H9 (cell line): ENCODE data around the gene GSN. TPM values are rescaled to one million over a fixed set of nuclear protein-coding genes. Genes with fewer than 3 reads are reported as not detected.

Experiments
- DNase-seq: peaks from one replicate; pipeline ENCODE4 v3.0.0-alpha.2; 2017
- H2AFZ ChIP-seq: one replicate; pipeline ENCODE4 v1.6.1; 2013; ENCODE audit warnings: mild to moderate bottlenecking, low read length, control low read depth, moderate library complexity
- H2AK5ac ChIP-seq: 2 replicates; pipeline ENCODE4 v1.6.1; 2013; ENCODE audit warnings: low read length, control low read depth, mixed read lengths; ENCODE audit not compliant: insufficient read length
- H2BK120ac ChIP-seq: one replicate; pipeline ENCODE4 v1.6.1; 2013; ENCODE audit warnings: low read depth, mild to moderate bottlenecking, low read length, control low read depth, inconsistent platforms; ENCODE audit not compliant: poor library complexity, severe bottlenecking
- H2BK12ac ChIP-seq: 2 replicates; pipeline ENCODE4 v1.6.1; 2013; ENCODE audit warnings: low read length, control low read depth, mixed read lengths, low read depth; ENCODE audit not compliant: insufficient read length
- H2BK15ac ChIP-seq: 2 replicates; pipeline ENCODE4 v1.6.1; 2013; ENCODE audit warnings: low read depth, low read length, control low read depth
- H2BK20ac ChIP-seq: one replicate; pipeline ENCODE4 v1.6.1; 2013; ENCODE audit warnings: low read depth, mild to moderate bottlenecking, low read length, control low read depth, inconsistent platforms; ENCODE audit not compliant: poor library complexity, severe bottlenecking
- H2BK5ac ChIP-seq: 2 replicates; pipeline ENCODE4 v1.6.1; 2013; ENCODE audit warnings: low read length, control low read depth, mixed read lengths; ENCODE audit not compliant: insufficient read length
- H3K14ac ChIP-seq: 2 replicates; pipeline ENCODE4 v1.6.1; 2013; ENCODE audit warnings: low read length, control low read depth; ENCODE audit not compliant: insufficient read depth
- H3K18ac ChIP-seq: 2 replicates; pipeline ENCODE4 v1.6.1; 2013; ENCODE audit warnings: low read depth, mild to moderate bottlenecking, mixed read lengths, low read length, control low read depth; ENCODE audit not compliant: insufficient read length
- H3K23ac ChIP-seq: 2 replicates; pipeline ENCODE4 v1.6.1; 2013; ENCODE audit warnings: low read length, control low read depth, mixed read lengths, low read depth; ENCODE audit not compliant: insufficient read length
- H3K23me2 ChIP-seq: 2 replicates; pipeline ENCODE4 v1.6.1; 2013; ENCODE audit warnings: low read depth, mild to moderate bottlenecking, mixed read lengths, low read length, control low read depth; ENCODE audit not compliant: insufficient read length, poor library complexity, severe bottlenecking
- H3K27ac ChIP-seq: 2 replicates; pipeline ENCODE4 v1.5.1; 2013; ENCODE audit warnings: low read length, control low read depth, mixed read lengths, low read depth; ENCODE audit not compliant: insufficient read length
- H3K27me3 ChIP-seq: 2 replicates; pipeline ENCODE4 v1.6.1; 2013; ENCODE audit warnings: low read length, control low read depth, inconsistent platforms; ENCODE audit not compliant: insufficient read depth
- H3K4ac ChIP-seq: 2 replicates; pipeline ENCODE4 v1.6.1; 2013; ENCODE audit warnings: low read depth, mild to moderate bottlenecking, control low read depth, inconsistent platforms, low read length, moderate library complexity
- H3K4me1 ChIP-seq: 2 replicates; pipeline ENCODE4 v1.6.1; 2013; ENCODE audit warnings: low read length, control low read depth, inconsistent platforms; ENCODE audit not compliant: insufficient read depth
- H3K4me2 ChIP-seq: 2 replicates; pipeline ENCODE4 v1.6.1; 2013; ENCODE audit warnings: low read length, control low read depth, mixed read lengths; ENCODE audit not compliant: insufficient read length, insufficient read depth
- H3K56ac ChIP-seq: 2 replicates; pipeline ENCODE4 v1.6.1; 2013; ENCODE audit warnings: low read depth, mild to moderate bottlenecking, mixed read lengths, low read length, control low read depth; ENCODE audit not compliant: insufficient read length
- H3K79me1 ChIP-seq: 2 replicates; pipeline ENCODE4 v1.6.1; 2013; ENCODE audit warnings: low read depth, mild to moderate bottlenecking, moderate library complexity, low read length, control low read depth, inconsistent platforms; ENCODE audit not compliant: insufficient read depth, poor library complexity, severe bottlenecking
- H3K79me2 ChIP-seq: 2 replicates; pipeline ENCODE4 v1.6.1; 2013; ENCODE audit warnings: low read length, control low read depth, inconsistent platforms; ENCODE audit not compliant: insufficient read depth
- H3K9ac ChIP-seq: 2 replicates; pipeline ENCODE4 v1.6.1; 2013; ENCODE audit warnings: low read length, control low read depth, mixed read lengths; ENCODE audit not compliant: insufficient read length; ENCODE audit errors: extremely low read depth
- H3K9me3 ChIP-seq: one replicate; pipeline ENCODE4 v1.6.1; 2013; ENCODE audit warnings: low read depth, low read length, inconsistent platforms; ENCODE audit not compliant: control insufficient read depth
- H3T11ph ChIP-seq: one replicate; pipeline ENCODE4 v1.6.1; 2013; ENCODE audit warnings: mild to moderate bottlenecking, low read length, control low read depth, inconsistent platforms
- H4K20me1 ChIP-seq: one replicate; pipeline ENCODE4 v1.6.1; 2013; ENCODE audit not compliant: control insufficient read depth, insufficient read length, insufficient read depth
- H4K5ac ChIP-seq: 2 replicates; pipeline ENCODE4 v1.6.1; 2013; ENCODE audit warnings: low read depth, mild to moderate bottlenecking, mixed read lengths, low read length, control low read depth; ENCODE audit not compliant: insufficient read length
- H4K8ac ChIP-seq: replicated peaks from 2 replicates; pipeline ENCODE4 v1.6.1; 2013; ENCODE audit warnings: low read length, control low read depth, mixed read lengths, low read depth; ENCODE audit not compliant: insufficient read length
- H4K91ac ChIP-seq: 2 replicates; pipeline ENCODE4 v1.6.1; 2013; ENCODE audit warnings: low read depth, mild to moderate bottlenecking, moderate library complexity, mixed read lengths, low read length, control low read depth; ENCODE audit not compliant: insufficient read length
- H3K27ac Mint-ChIP-seq, 3 experiments: 2 replicates in 2 of 3; 3 replicates in 1 of 3; pipeline ENCODE4 v1.8.0; 2020 to 2021; ENCODE audit warnings: mixed read lengths in 3 of 3, mild to moderate bottlenecking in 1 of 3, moderate library complexity in 1 of 3
- H3K27me3 Mint-ChIP-seq: 2 replicates; pipeline ENCODE4 v1.8.0; 2021; ENCODE audit warnings: low read depth, mild to moderate bottlenecking, moderate library complexity, mixed read lengths
- H3K36me3 Mint-ChIP-seq, 3 experiments: 2 replicates in 2 of 3; 3 replicates in 1 of 3; pipeline ENCODE4 v1.8.0; 2020 to 2021; ENCODE audit warnings: low read depth in 3 of 3, mixed read lengths in 3 of 3; ENCODE audit not compliant: insufficient read depth in 1 of 3
- H3K4me1 Mint-ChIP-seq, 2 experiments: 2 replicates each; pipeline ENCODE4 v1.8.0; 2020; ENCODE audit warnings: mixed read lengths in 2 of 2
- H3K4me3 Mint-ChIP-seq, 2 experiments: 2 replicates in 1 of 2; 3 replicates in 1 of 2; pipeline ENCODE4 v1.8.0; 2020 to 2021; ENCODE audit warnings: mild to moderate bottlenecking in 2 of 2, mixed read lengths in 2 of 2, moderate library complexity in 1 of 2
- H3K9me3 Mint-ChIP-seq, 2 experiments: 2 replicates in 1 of 2; 3 replicates in 1 of 2; pipeline ENCODE4 v1.8.0; 2020; ENCODE audit warnings: mild to moderate bottlenecking in 2 of 2, mixed read lengths in 2 of 2, moderate library complexity in 1 of 2
- WGBS: extraction: QIAGEN DNeasy Blood & Tissue Kit; methylation state at CpG from one replicate; pipeline ENCODE4 v1.1.7; 2013; ENCODE audit warnings: missing lambda C conversion rate, low lambda C conversion rate, mixed read lengths; ENCODE audit not compliant: insufficient read length; ENCODE audit errors: extremely low coverage; 5-methylcytosine and 5-hydroxymethylcytosine counted together
- total RNA-seq: library from RNA; stranded (reverse); gene quantifications from 2 replicates; pipeline ENCODE4 v1.2.1, GENCODE V29; 2021
- TF ChIP-seq, protein P1 (sequence below): fragments of 200-600 bp; sonication (generic); conservative IDR thresholded peaks from 3 replicates; pipeline ENCODE4 v1.8.0; 2021; ENCODE audit warnings: antibody characterized with exemption, mild to moderate bottlenecking

The GSN gene
- total RNA-seq, 1 experiment from 2014 or later: 14.9 TPM

DNA sequence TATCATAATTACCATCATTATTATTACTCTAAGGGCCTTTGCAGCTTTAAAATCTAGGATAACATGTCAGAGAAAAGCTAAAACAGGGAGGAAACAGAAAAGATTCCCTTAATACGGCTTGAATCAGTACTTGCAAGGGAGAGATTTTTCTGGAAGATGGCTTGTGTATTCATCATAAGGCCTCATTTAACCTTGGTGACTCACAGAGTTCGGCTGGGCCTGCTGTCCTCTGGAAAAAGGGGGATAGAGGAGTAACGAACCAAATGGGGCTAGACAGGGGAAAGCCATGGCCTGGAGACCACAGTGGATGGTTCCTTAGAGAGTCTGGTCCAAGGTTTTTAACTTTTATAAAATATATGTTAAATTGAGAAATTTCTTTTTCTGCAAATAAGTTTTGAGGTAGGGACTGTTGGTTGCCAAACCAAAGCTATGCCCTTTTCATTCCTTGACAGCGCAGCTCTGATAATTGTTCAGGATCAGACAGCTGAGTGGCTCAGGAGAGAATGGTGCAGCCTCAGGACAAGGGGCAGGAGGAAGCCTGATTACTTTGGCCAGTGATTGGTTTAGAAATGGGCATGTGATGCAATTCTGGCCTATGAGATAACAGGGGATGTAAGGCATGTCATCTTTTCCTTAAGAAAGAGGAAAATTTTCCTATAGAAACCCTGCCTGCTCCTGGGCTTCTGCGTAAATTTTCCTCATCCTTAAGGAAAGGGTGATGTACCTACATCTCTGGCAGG, 25.6 kb upstream of the GSN start:
- Histone ChIP-seq H3K4me1 (no peaks in the 10 kb centered on the region), H2BK15ac (no peak overlapping the region), H3K4me2 (no peak overlapping the region), H3K14ac (no peak overlapping the region), H4K8ac (no peak overlapping the region), H2AFZ (no peak overlapping the region), H2BK120ac (no peak overlapping the region), H2BK5ac (no peak overlapping the region), H3K4ac (no peak overlapping the region), H3K23me2 (no peaks in the 10 kb centered on the region), H3K27ac (no peak overlapping the region), H2BK12ac (no peak overlapping the region), H2AK5ac (no peak overlapping the region), H3K23ac (no peak overlapping the region), H3K18ac (no peak overlapping the region), H3T11ph (no peak overlapping the region), H4K5ac (no peak overlapping the region), H3K79me2 (no peaks in the 10 kb centered on the region), H4K20me1 (no peaks in the 10 kb centered on the region), H4K91ac (no peak overlapping the region), H3K56ac (no peak overlapping the region), H3K27me3 (no peaks in the 10 kb centered on the region), H3K79me1 (no peaks in the 10 kb centered on the region), H3K9me3 (no peaks in the 10 kb centered on the region), H3K9ac (no peak overlapping the region), H2BK20ac (no peak overlapping the region)
- TF ChIP-seq, protein P1, sequence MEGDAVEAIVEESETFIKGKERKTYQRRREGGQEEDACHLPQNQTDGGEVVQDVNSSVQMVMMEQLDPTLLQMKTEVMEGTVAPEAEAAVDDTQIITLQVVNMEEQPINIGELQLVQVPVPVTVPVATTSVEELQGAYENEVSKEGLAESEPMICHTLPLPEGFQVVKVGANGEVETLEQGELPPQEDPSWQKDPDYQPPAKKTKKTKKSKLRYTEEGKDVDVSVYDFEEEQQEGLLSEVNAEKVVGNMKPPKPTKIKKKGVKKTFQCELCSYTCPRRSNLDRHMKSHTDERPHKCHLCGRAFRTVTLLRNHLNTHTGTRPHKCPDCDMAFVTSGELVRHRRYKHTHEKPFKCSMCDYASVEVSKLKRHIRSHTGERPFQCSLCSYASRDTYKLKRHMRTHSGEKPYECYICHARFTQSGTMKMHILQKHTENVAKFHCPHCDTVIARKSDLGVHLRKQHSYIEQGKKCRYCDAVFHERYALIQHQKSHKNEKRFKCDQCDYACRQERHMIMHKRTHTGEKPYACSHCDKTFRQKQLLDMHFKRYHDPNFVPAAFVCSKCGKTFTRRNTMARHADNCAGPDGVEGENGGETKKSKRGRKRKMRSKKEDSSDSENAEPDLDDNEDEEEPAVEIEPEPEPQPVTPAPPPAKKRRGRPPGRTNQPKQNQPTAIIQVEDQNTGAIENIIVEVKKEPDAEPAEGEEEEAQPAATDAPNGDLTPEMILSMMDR: no peak
- WGBS: no CpG with 5 or more reads among the region's 5 CpGs
- Mint-ChIP-seq H3K36me3 (peaks cover 0 to 5% (median 0%) of the 10 kb centered on the region in 3 experiments; a peak in 2 of 7 replicates), H3K27ac (no peak overlapping the region), H3K4me1 (peaks cover 5 to 7% of the 10 kb centered on the region in 2 experiments), H3K4me3 (no peak overlapping the region), H3K27me3 (peaks cover 47% of the 10 kb centered on the region), H3K9me3 (peaks cover 9 to 11% of the 10 kb centered on the region in 2 experiments; a peak in 4 of 5 replicates)
- DNase-seq: no peak
